Heart right ventricle (tissue), 16 donors: ENCODE data around the gene LMNA. TPM values are rescaled to one million over a fixed set of nuclear protein-coding genes. Genes with fewer than 3 reads are reported as not detected.

Experiments
- ATAC-seq, 8 donors: fragments of 200-7000 bp; cut with Tn5 transposase; one replicate each; pipeline ENCODE4 v1.9.1; 2020; ENCODE audit warnings: mild to moderate bottlenecking in 8 of 8, moderate library complexity in 8 of 8, moderate number of reproducible peaks in 1 of 8
- DNase-seq, 2 donors: peaks; one replicate each; pipeline ENCODE4 v3.0.0-alpha.2; 2020
- H3K27ac ChIP-seq, 10 donors: fragments of 200-600 bp; sonication (generic) in 2 of 10; one replicate each; pipeline versions ENCODE4 v1.5.0 to v1.8.0; 2020 to 2022; ENCODE audit warnings: mild to moderate bottlenecking in 3 of 10
- H3K27me3 ChIP-seq, 7 donors: fragments of 200-600 bp; one replicate each; pipeline ENCODE4 v1.8.0; 2021 to 2022; ENCODE audit warnings: mild to moderate bottlenecking in 2 of 7
- H3K36me3 ChIP-seq, 9 donors: fragments of 200-600 bp; sonication (generic) in 1 of 9; one replicate each; pipeline versions ENCODE4 v1.5.0 to v1.8.0; 2020 to 2022; ENCODE audit warnings: mild to moderate bottlenecking in 2 of 9
- H3K4me1 ChIP-seq, 9 donors: fragments of 200-600 bp; sonication (generic) in 1 of 9; one replicate each; pipeline versions ENCODE4 v1.5.0 to v1.8.0; 2020 to 2022; ENCODE audit warnings: mild to moderate bottlenecking in 4 of 9
- H3K4me3 ChIP-seq, 10 donors: fragments of 200-600 bp; sonication (generic) in 2 of 10; one replicate each; pipeline versions ENCODE4 v1.5.0 to v1.8.0; 2020 to 2022; ENCODE audit warnings: mild to moderate bottlenecking in 7 of 10, moderate library complexity in 2 of 10
- H3K9me3 ChIP-seq, 11 donors: fragments of 200-600 bp in 10 of 11; sonication (generic) in 2 of 11; one replicate each; pipeline versions ENCODE4 v1.5.0 to v1.8.0; 2013 to 2022; ENCODE audit warnings: mild to moderate bottlenecking in 2 of 11, control low read depth in 1 of 11, moderate library complexity in 1 of 11
- CTCF ChIP-seq, 9 donors: fragments of 200-600 bp; sonication (generic) in 2 of 9; IDR thresholded peaks; one replicate each; pipeline versions ENCODE4 v1.5.0 to v1.8.0; 2021 to 2022; ENCODE audit warnings: antibody characterized with exemption in 9 of 9, mild to moderate bottlenecking in 5 of 9, moderate library complexity in 1 of 9
- WGBS, 2 donors: extraction: QIAGEN DNeasy Blood & Tissue Kit; methylation state at CpG; one replicate each; pipeline ENCODE4 v1.1.7; 2013; ENCODE audit warnings: inconsistent platforms in 1 of 2; 5-methylcytosine and 5-hydroxymethylcytosine counted together
- intact Hi-C, 10 donors: fragments of 100-400 bp; cut with DNase I; formaldehyde crosslinking; loops; one replicate each; pipeline versions ENCODE4 v1.11.1 to v1.14.2; 2022
- polyA plus RNA-seq, 2 donors: library from polyadenylated mRNA; stranded (reverse); fragments of 200-250 nt; gene quantifications; one replicate each; pipeline ENCODE4 v1.2.3, GENCODE V29; 2013
- total RNA-seq, 10 donors: library from RNA; stranded (reverse); fragmentation: NEBNext Ultra II Directional in 3 of 10; extraction: Animal tissue kit (Norgen Biotek cat#: 25700) in 3 of 10; gene quantifications; one replicate each; pipeline versions ENCODE4 v1.2.1 to v1.2.4, GENCODE V29; 2021 to 2023
- donor health status: Arrhythmogenic right ventricular cardiomyopathy.
- donor health status: ischemic (EF 13 %, LVEDD 7.1; RV severe dilation, severe dysfunction).
- donor health status: healthy with polysubstance abuse.
- donor health status: DM: no; HTN: yes; CAD: no.
- donor health status: DM: no; HTN: no; CAD: no.
- donor health status: ischemic (EF 25% LVEDD 6.9; RV normal size, moderate dysfunction).
- donor health status: ischemic (EF 25% LVEDD 5.7; RV mildly dilated, moderate dysfunction).
- donor health status: healthy.
- donor health status: DM: yes; HTN: yes; CAD: no.
- donor health status: Ischemic cardiomyopathy.
- donor health status: ischemic (EF 35%, LVEDD 5.7; RV mildly dilated, moderate dysfunction).
- donor health status: nonischemic (EF 11% LVEDD 7.7; RV severe dilation, severe dysfunction).
- donor health status: DM: yes; HTN: yes; CAD: no.
- donor health status: PGD.
- donor health status: ischemic (EF 29% LVEDD 5.4; RV normal size, mild dysfunction).
- donor health status: nonischemic (EF 23%, LVEDD 6.1; RV moderate dilation, normal function).

Gene LMNA
- total and polyA plus RNA-seq, 12 donors = 213 to 554 (median 277) TPM

- DNase-seq (no peak), ATAC-seq (peak in 1 of 8 donors; percentile 2)
- intact Hi-C loops = loop anchor here in 1 of 10 donors (5.0 kb wide), 1 partner anchor 89 kb away; no protein-coding TSS in a partner anchor
- WGBS, 2 donors = 93 to 94% methylated on average over 21 to 22 of the region's 22 CpGs
- no peak for TF ChIP-seq CTCF (IDR thresholded peaks at IDR 0.05)
- Histone ChIP-seq H3K27ac (peak overlapping the region in 2 of 10 donors; percentile 9 to 15), H3K36me3 (peaks cover 30 to 77% (median 63%) of the 10 kb centered on the region in 9 donors), H3K27me3 (no peaks in the 10 kb centered on the region), H3K4me3 (no peak overlapping the region), H3K4me1 (peaks cover 0 to 32% (median 5%) of the 10 kb centered on the region in 9 donors), H3K9me3 (no peaks in the 10 kb centered on the region)
These were observed 24.0 kb downstream of the LMNA start for GRCh38 chr1:156138458-156138867.

- Histone ChIP-seq H3K9me3 (no peaks in the 10 kb centered on the region), H3K27ac (peak overlapping the region in 7 of 10 donors; percentile 28 to 62 (median 54)), H3K4me3 (no peak overlapping the region), H3K4me1 (peaks cover 3 to 38% (median 11%) of the 10 kb centered on the region in 9 donors), H3K27me3 (no peaks in the 10 kb centered on the region), H3K36me3 (peaks cover 21 to 50% (median 37%) of the 10 kb centered on the region in 9 donors)
- ATAC-seq (peak; percentile 10 to 65 (median 40)), DNase-seq (peak in 1 of 2 donors; percentile 45)
- 34 to 48% methylated on average over 20 of the region's 20 CpGs for WGBS, 2 donors
- intact Hi-C loops = loop anchor here in 2 of 10 donors (5.0 kb wide), 2 partner anchors 49 to 71 kb away; partner anchors contain the start of gene PMF1 (in 1 of the 2)
- TF ChIP-seq CTCF (IDR thresholded peaks at IDR 0.05) = peak; percentile 31 to 73 (median 68)
These were observed 26.6 kb downstream of the LMNA start for GRCh38 chr1:156140879-156141707.

GRCh38 chr1:156143765-156144489 lies 29.4 kb downstream of the LMNA start:
- Histone ChIP-seq H3K4me1 (peaks cover 8 to 46% (median 24%) of the 10 kb centered on the region in 9 donors), H3K4me3 (no peak overlapping the region), H3K36me3 (peaks cover 0 to 22% (median 9%) of the 10 kb centered on the region in 9 donors), H3K27ac (no peak overlapping the region), H3K9me3 (no peaks in the 10 kb centered on the region), H3K27me3 (no peaks in the 10 kb centered on the region)
- 73% methylated on average over 11 of the region's 11 CpGs for WGBS, 2 donors
- intact Hi-C loops = loop anchor here in 2 of 10 donors (5.0 kb wide), 2 partner anchors 52 to 68 kb away; partner anchors contain the start of gene PMF1 (in 1 of the 2)
- DNase-seq (no peak), ATAC-seq (no peak)
- TF ChIP-seq CTCF (IDR thresholded peaks at IDR 0.05) = no peak

- WGBS, 2 donors = 64 to 72% methylated on average over 5 of the region's 5 CpGs
- H3K36me3 ChIP-seq = peaks cover 0 to 14% (median under 1%) of the 10 kb centered on the region in 9 donors
- intact Hi-C loops = loop anchor here in 4 of 10 donors (1.0 to 5.0 kb wide), 5 partner anchors 52 to 173 kb away; partner anchors contain the start of gene PMF1 (in 1 of the 4)
- no peaks in the 10 kb centered on the region for H3K9me3 ChIP-seq
- DNase-seq (no peak), ATAC-seq (no peak)
- H3K27me3 ChIP-seq = peaks cover 0 to 5% (median 3%) of the 10 kb centered on the region in 7 donors
- H3K4me3 ChIP-seq = no peak overlapping the region
- TF ChIP-seq CTCF (IDR thresholded peaks at IDR 0.05) = no peak
- H3K4me1 ChIP-seq = peaks cover 8 to 46% (median 24%) of the 10 kb centered on the region in 9 donors
- no peak overlapping the region for H3K27ac ChIP-seq
These were observed 30.2 kb downstream of the LMNA start for GRCh38 chr1:156144742-156145141.
